K562 treated with DMSO at 1 percent for 48 hours (cell line): Measurements from ENCODE around the gene SLC12A8. TPM values are rescaled to one million over a fixed set of nuclear protein-coding genes. Genes with fewer than 3 reads are reported as not detected.

Source experiments
- total RNA-seq: library from RNA; unstranded; fragments of 300-600 nt; gene quantifications from 2 replicates; pipeline ENCODE4 v1.2.3, GENCODE V29; 2022; ENCODE audit warnings: low replicate concordance; ENCODE audit errors: extremely low read depth

SLC12A8 gene
- not detected in 2 replicates for total RNA-seq

GRCh38 chr3:125212509-125213363 is at the start of gene SLC12A8:
Gene SLC12A8, minus strand, starts transcription at chr3:125212748. Its CDS starts 1,399 bp downstream, at chr3:125211349.

DNA sequence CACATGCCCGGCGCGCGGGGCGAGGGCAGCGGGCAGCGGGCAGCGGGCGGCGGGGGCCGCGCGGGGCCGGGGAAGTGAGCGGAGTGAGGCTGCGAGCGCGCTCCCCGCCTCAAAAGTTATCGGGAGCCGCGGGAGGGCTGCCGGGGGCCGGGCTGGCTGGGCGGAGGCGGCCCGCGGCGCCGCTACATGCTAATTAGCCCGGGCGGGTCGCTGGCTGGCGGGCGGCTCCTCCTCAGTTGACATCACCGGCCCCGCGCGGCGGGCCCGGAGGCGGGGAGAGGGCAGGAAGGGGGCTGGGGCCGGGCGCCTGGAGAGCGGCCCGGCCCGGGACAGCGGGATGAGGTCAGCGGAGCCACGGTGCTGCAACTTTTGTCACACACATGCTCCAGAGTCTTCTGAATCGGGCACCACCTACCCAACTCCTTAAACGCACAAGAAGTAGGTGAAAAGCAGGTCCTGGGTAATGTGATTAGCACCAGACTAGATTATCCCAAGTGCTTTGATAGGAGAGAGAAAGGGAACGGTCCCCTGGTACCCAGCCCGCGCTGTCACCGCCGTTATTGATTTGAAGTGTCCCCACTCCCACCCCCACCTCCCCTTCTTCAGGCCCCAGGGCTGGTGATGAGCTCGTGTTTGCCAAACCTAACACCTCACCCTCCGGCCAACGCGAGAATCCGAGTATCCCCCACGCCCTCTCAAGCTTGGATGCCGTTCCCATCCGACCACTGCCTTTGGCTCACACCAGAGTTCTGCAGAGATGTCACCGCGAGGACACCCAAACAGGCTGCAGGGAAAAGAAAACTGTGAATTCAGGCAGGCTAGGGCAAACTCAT is 156.4 kb downstream of the SLC12A8 start, which contains the start of gene HEG1:
Gene HEG1, minus strand, starts transcription at position 85 of the 833 bp plus-strand sequence. CDS start 107 bp downstream, outside the sequence.

Other genes with a start within 250 kb of the SLC12A8 start
- gene HEG1, start 156.8 kb downstream of the SLC12A8 start, total RNA-seq = not detected in 2 replicates
- not detected in 2 replicates for gene ZNF148, start 162.6 kb upstream of the SLC12A8 start, total RNA-seq